ENCODE results near the gene GEN1.

GEN1 gene

DNA sequence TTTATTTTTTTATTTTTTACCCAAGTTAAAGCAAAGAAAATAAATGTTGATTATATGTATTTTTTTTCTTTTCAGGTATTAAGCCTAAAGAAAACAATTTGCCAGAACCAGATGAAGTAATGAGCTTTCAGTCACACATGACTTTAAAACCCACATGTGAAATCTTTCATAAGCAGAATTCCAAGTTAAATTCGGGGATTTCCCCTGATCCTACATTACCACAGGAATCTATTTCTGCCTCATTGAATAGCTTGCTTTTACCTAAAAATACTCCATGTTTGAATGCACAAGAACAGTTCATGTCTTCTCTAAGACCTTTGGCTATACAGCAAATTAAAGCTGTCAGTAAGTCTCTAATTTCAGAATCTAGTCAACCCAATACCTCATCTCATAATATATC, 26.6 kb downstream of the GEN1 start:
- no peak overlapping the region for H3K4me3 ChIP-seq (ENCODE audit: low read depth, low read length)
- TF ChIP-seq, protein P1, sequence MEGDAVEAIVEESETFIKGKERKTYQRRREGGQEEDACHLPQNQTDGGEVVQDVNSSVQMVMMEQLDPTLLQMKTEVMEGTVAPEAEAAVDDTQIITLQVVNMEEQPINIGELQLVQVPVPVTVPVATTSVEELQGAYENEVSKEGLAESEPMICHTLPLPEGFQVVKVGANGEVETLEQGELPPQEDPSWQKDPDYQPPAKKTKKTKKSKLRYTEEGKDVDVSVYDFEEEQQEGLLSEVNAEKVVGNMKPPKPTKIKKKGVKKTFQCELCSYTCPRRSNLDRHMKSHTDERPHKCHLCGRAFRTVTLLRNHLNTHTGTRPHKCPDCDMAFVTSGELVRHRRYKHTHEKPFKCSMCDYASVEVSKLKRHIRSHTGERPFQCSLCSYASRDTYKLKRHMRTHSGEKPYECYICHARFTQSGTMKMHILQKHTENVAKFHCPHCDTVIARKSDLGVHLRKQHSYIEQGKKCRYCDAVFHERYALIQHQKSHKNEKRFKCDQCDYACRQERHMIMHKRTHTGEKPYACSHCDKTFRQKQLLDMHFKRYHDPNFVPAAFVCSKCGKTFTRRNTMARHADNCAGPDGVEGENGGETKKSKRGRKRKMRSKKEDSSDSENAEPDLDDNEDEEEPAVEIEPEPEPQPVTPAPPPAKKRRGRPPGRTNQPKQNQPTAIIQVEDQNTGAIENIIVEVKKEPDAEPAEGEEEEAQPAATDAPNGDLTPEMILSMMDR (IDR thresholded peaks at IDR 0.05; ENCODE audit: low read depth, low read length, missing control alignments): no peak

DNA sequence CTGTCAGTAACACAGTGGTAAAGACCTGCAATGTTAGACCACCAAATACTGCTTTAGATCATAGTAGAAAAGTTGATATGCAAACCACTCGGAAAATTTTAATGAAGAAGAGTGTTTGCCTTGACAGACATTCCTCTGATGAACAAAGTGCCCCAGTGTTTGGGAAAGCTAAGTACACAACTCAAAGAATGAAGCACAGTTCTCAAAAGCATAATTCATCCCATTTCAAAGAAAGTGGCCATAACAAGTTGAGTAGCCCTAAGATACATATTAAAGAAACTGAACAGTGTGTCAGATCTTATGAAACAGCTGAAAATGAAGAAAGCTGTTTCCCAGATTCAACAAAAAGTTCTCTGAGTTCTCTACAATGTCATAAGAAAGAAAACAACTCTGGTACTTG, 27.5 kb downstream of the GEN1 start:
- no peak for DNase-seq (ENCODE audit: low read depth)
- no peak overlapping the region for H3K4me3 ChIP-seq (ENCODE audit: low read depth, low read length)
- TF ChIP-seq, protein P1 (IDR thresholded peaks at IDR 0.05; ENCODE audit: low read depth, low read length, missing control alignments): no peak

More for the DNA sequence above, 26.6 kb downstream of the GEN1 start:
- no peak for DNase-seq (ENCODE audit: low read depth)

DNA sequence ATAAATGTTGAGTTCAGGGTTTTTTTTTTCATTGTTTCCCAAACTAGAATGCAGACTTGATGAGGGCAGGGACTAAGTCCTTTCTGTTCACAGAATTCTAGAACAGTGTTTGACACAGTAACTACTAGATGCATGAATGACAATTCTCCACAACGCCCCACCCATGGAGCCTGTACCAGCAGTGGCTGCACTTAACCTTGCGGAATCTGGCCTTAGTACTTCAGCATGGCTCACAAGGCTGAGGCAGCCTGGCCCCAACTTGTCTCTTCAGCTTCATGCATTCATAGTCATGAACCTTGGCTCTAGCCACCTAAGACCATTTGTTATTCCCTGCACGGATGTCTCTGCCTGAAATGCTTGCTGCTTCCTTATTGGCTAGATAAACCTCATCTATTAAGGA, 32.8 kb downstream of the GEN1 start:
- TF ChIP-seq, protein P1 (IDR thresholded peaks at IDR 0.05; ENCODE audit: low read depth, low read length, missing control alignments): no peak
- no peak overlapping the region for H3K4me3 ChIP-seq (ENCODE audit: low read depth, low read length)
- no peak for DNase-seq (ENCODE audit: low read depth)

DNA sequence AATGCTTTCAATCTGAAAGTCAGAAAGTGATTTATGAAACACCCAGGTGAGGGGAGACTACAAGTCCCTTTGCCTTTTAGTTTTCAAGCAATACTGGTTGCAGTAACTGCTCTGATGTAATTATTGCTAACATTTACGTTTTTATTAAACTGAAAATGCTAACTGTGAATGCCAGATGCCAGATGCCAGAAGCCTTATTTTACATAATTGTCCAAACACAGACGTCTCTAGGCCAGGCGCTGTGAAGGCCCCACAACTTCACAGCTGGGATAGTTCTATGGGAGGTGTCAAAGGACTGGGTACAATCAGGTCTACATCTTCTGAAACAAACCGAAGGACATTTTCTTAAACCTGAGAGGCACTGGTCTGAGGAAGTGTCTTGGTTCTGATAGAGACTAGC, 34.8 kb downstream of the GEN1 start:
- DNase-seq (ENCODE audit: low read depth): no peak
- no peak overlapping the region for H3K4me3 ChIP-seq (ENCODE audit: low read depth, low read length)
- TF ChIP-seq, protein P1 (IDR thresholded peaks at IDR 0.05; ENCODE audit: low read depth, low read length, missing control alignments): no peak

DNA sequence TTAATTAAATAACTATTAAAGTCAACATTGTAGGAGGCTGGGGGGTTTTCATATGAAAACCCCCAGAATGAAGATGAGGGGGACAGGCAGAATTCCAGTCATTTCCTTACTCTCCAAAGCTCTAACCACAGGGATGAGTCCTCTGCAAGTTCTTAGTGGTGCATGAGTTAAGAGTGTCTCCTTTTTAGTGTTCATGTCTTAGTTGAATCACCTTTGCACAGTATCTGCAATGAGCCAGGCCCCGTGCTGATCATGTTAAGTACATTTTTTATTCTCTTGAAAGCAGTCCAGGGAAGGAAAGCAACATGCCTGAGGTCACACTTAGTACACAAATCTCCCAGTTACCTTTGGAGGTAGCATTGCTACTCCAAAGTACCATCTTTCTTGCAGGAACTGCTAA, 36.6 kb downstream of the GEN1 start:
- DNase-seq (ENCODE audit: low read depth): no peak
- TF ChIP-seq, protein P1 (IDR thresholded peaks at IDR 0.05; ENCODE audit: low read depth, low read length, missing control alignments): no peak
- H3K4me3 ChIP-seq (ENCODE audit: low read depth, low read length): no peak overlapping the region

DNA sequence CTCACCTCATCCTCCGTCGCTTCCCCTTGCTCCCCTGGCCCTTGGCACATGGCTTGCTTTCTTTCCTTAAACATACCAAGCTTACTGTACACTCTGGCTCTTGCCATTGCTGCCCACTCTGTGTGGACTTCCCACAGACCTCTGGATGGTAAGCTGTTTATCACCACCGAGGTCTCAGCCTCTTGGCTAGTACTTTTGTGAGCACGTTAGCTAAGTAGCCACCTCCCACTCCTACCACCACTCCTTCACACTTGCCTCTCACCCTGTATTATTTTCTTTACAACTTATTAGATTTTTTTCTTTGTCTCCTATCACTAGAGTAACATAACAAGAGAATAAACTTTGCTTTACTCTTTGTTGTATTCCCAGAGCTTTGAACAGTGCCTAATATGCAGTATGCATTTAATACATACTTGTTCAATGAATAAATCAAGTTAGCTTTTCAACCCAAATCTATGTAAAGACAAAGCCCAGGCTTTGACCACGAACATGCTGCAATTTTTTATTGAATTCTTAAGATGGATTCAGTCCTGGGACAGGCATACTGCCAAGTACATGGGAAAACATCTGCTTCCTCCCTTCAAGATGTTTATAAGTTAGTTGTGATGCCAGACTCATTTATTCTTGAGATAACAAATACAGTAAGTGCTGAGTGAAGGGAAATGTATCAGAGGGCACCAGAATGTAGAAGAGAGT, 37.3 kb downstream of the GEN1 start:
- TF ChIP-seq, protein P1 (IDR thresholded peaks at IDR 0.05; ENCODE audit: low read depth, low read length, missing control alignments): no peak
- H3K4me3 ChIP-seq (ENCODE audit: low read depth, low read length): no peak overlapping the region
- no peak for DNase-seq (ENCODE audit: low read depth)

DNA sequence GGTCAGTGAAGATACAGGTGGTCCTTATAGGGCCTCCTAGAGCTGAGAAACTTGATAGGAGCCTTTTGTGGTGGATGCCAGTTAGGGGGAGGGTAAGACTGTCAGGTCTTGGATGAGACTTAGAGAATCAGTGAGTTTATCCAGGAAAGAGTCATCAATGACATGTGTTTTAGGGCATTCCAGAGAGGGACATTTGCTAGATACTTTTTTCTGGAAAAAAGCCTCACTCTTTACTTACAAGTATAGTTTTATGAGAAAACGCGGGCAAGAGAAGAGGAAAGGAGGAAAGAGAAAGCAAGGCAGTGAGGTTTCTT, 37.8 kb downstream of the GEN1 start:
- H3K4me3 ChIP-seq (ENCODE audit: low read depth, low read length): no peak overlapping the region
- no peak for DNase-seq (ENCODE audit: low read depth)
- TF ChIP-seq, protein P1 (IDR thresholded peaks at IDR 0.05; ENCODE audit: low read depth, low read length, missing control alignments): no peak

Data from GM12864 (cell line).